Inferior parietal cortex (tissue), 1 donor: ENCODE data around the gene AAMP.
"Not testable (repeated sequence)": the region's sequence is repeated elsewhere in the genome, so short reads cannot be mapped to it uniquely, and the experiment has no call there.

ENCODE experiments used
- DNase-seq: peaks from one replicate; pipeline ENCODE4 v3.0.0-alpha.2; 2016; ENCODE audit errors: extremely low spot score

AAMP gene

GRCh38 chr2:218275371-218276072 lies 5.6 kb upstream of the AAMP start:
- no peak for DNase-seq

GRCh38 chr2:218274586-218274985 lies 4.6 kb upstream of the AAMP start:
- DNase-seq = no peak

- no peak for DNase-seq
Observed at GRCh38 chr2:218273908-218274249, 3.9 kb upstream of the AAMP start.

GRCh38 chr2:218273214-218273907 lies 3.4 kb upstream of the AAMP start:
- DNase-seq = not testable (repeated sequence)

GRCh38 chr2:218272531-218273212 lies 2.7 kb upstream of the AAMP start:
- DNase-seq = peak; percentile 86

GRCh38 chr2:218271865-218272530 lies 2.1 kb upstream of the AAMP start:
- DNase-seq = no peak

- no peak for DNase-seq
Observed at GRCh38 chr2:218271487-218271797, 1.5 kb upstream of the AAMP start.

- no peak for DNase-seq
Observed at GRCh38 chr2:218270721-218271486, 967 bp upstream of the AAMP start.

GRCh38 chr2:218267259-218267658 lies 2.7 kb downstream of the AAMP start:
- DNase-seq = no peak

- DNase-seq = no peak
Observed at GRCh38 chr2:218266316-218266979, 3.5 kb downstream of the AAMP start.

GRCh38 chr2:218265626-218266025 lies 4.3 kb downstream of the AAMP start:
- DNase-seq = no peak

GRCh38 chr2:218264773-218265561 lies 5.0 kb downstream of the AAMP start:
- no peak for DNase-seq

GRCh38 chr2:218263817-218264641 lies 5.9 kb downstream of the AAMP start:
- DNase-seq = no peak

GRCh38 chr2:218262631-218263586 lies 7.0 kb downstream of the AAMP start:
- DNase-seq = no peak

GRCh38 chr2:218262237-218262600 lies 7.7 kb downstream of the AAMP start:
- DNase-seq = no peak

GRCh38 chr2:218261423-218262236 lies 8.3 kb downstream of the AAMP start:
- DNase-seq = no peak

- DNase-seq = no peak
Observed at GRCh38 chr2:218260742-218261422, 9.1 kb downstream of the AAMP start, which contains the start of gene GPBAR1. Gene GPBAR1, plus strand, starts transcription at chr2:218261015. Its CDS starts 1,710 bp downstream, at chr2:218262725.
